Panc1 (cell line): Measurements from ENCODE around the gene TCP10L. TPM values are rescaled to one million over a fixed set of nuclear protein-coding genes. Genes with fewer than 3 reads are reported as not detected.

ENCODE experiments used
- ATAC-seq: fragments of 200-7000 bp; cut with Tn5 transposase; 2 replicates; pipeline ENCODE4 v1.9.1; 2020; ENCODE audit warnings: mild to moderate bottlenecking, moderate library complexity
- BruUV-seq: library from RNA; stranded (reverse); fragments of 400-500 nt; replicated peaks from 2 replicates; lab custom pipeline; 2021; lab: Mats Ljungman, UMichigan
- CTCF ChIA-PET: fragments of 300-600 bp; sonication (Branson Sonifier 250); formaldehyde crosslinking; loops from one replicate; lab custom pipeline; 2022; ENCODE audit warnings: antibody characterized with exemption; lab: Charles Lee
- POLR2A ChIA-PET: fragments of 300-600 bp; sonication (Branson Sonifier 250); formaldehyde crosslinking; loops from one replicate; lab custom pipeline; 2022; ENCODE audit warnings: antibody characterized with exemption; lab: Charles Lee
- DNase-seq: peaks from one replicate; pipeline ENCODE4 v3.0.0-alpha.2; 2010; ENCODE audit warnings: low read depth, low spot score
- H3K27ac ChIP-seq: 2 replicates; pipeline ENCODE4 v1.5.1; 2011; ENCODE audit warnings: mild to moderate bottlenecking, low read length, inconsistent platforms
- H3K27me3 ChIP-seq: fragments of 200-500 bp; sonication (Bioruptor generic); 2 replicates; pipeline ENCODE4 v1.6.0; 2014; ENCODE audit warnings: low read length, inconsistent platforms; ENCODE audit not compliant: control insufficient read depth, insufficient read depth
- H3K36me3 ChIP-seq: fragments of 200-500 bp; sonication (Bioruptor generic); 2 replicates; pipeline ENCODE4 v1.5.1; 2014; ENCODE audit warnings: inconsistent platforms, mild to moderate bottlenecking, low read length, moderate library complexity; ENCODE audit not compliant: control insufficient read depth, insufficient read depth
- H3K4me1 ChIP-seq: 2 replicates; pipeline ENCODE4 v1.5.1; 2011; ENCODE audit warnings: inconsistent platforms, mild to moderate bottlenecking, low read length, moderate library complexity; ENCODE audit not compliant: control insufficient read depth, insufficient read depth
- H3K4me3 ChIP-seq, 2 experiments: 2 replicates each; pipeline ENCODE4 v1.5.1; 2011 to 2012; ENCODE audit warnings: low read depth in 2 of 2, low read length in 2 of 2, mild to moderate bottlenecking in 2 of 2, inconsistent platforms in 1 of 2, moderate library complexity in 1 of 2
- H3K9me3 ChIP-seq: fragments of 200-500 bp; sonication (Bioruptor generic); 2 replicates; pipeline ENCODE4 v1.5.1; 2014; ENCODE audit warnings: low read depth, mild to moderate bottlenecking, inconsistent platforms, low read length, moderate library complexity; ENCODE audit not compliant: control insufficient read depth, insufficient read depth
- POLR2AphosphoS5 ChIP-seq: IDR thresholded peaks from 2 replicates; pipeline ENCODE4 v1.6.1; 2012; ENCODE audit warnings: mild to moderate bottlenecking, low read depth, low read length, moderate library complexity
- REST ChIP-seq, 2 experiments: IDR thresholded peaks; 2 replicates each; pipeline ENCODE4 v1.6.1; 2011 to 2012; ENCODE audit warnings: low read depth in 2 of 2, control low read depth in 1 of 2, low read length in 1 of 2, mild to moderate bottlenecking in 1 of 2, moderate library complexity in 1 of 2; ENCODE audit not compliant: insufficient read depth in 1 of 2
- SIN3A ChIP-seq: IDR thresholded peaks from 2 replicates; pipeline ENCODE4 v1.6.1; 2012; ENCODE audit warnings: low read depth, mild to moderate bottlenecking, low read length, moderate library complexity, borderline replicate concordance; ENCODE audit not compliant: insufficient read depth
- TCF7L2 ChIP-seq: IDR thresholded peaks from 2 replicates; pipeline ENCODE4 v1.6.1; 2011; ENCODE audit warnings: mild to moderate bottlenecking, low read depth, low read length, inconsistent platforms
- in situ Hi-C: cut with HindIII; loops from 2 replicates; pipeline ENCODE4 v1.10.0; 2016; ENCODE audit warnings: low sequenced_read_pairs, low pct_unique_long_range_greater_than_20kb
- intact Hi-C: fragments of 100-400 bp; cut with micrococcal nuclease; formaldehyde crosslinking; loops from one replicate; pipeline ENCODE4 v1.10.0; 2022; ENCODE audit not compliant: unreplicated experiment
- total RNA-seq: library from RNA; stranded (reverse); gene quantifications from one replicate; pipeline ENCODE4 v1.2.1, GENCODE V29; 2021; ENCODE audit not compliant: unreplicated experiment
- TF ChIP-seq, protein P1 (sequence below): fragments of 450-650 bp; IDR thresholded peaks from 2 replicates; pipeline ENCODE4 v1.5.1; 2017; ENCODE audit warnings: mild to moderate bottlenecking

Gene TCP10L
- total RNA-seq, 1 experiment from 2014 or later, result 0.57 TPM

DNA sequence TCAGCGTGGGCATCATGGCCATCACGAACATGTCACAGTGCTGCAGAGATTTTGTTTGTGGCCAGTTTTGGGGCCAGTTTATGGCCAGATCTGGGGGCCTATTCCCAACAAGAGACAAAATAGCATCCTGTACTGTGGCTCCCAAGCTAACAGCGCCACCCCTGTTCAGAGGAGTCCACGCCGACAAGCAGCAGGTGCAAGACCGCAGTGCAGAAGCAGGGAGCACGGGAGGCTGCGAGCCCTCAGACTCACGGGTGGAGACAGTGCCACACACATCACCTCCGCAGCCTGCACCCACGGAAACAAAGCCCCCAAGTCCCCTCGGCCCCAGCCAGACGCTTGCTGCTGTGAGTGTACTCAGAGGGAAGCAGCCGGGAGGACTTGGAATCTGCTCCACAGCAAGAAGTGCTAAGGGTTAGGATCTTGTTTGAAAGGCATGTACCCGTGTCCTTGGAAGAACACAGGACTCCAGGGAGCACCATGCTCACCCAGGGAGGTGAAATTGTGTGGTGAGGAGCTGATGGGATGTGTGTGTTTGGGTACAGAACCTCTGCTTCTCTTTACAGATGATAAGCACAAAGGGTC is 7.1 kb downstream of the TCP10L start:
- no peak for DNase-seq
- Histone ChIP-seq H3K27me3 (peaks cover 2% of the 10 kb centered on the region; the same call in 1 of the 2 replicates), H3K4me1 (no peaks in the 10 kb centered on the region), H3K4me3 (no peak overlapping the region), H3K9me3 (no peaks in the 10 kb centered on the region), H3K27ac (no peak overlapping the region), H3K36me3 (no peaks in the 10 kb centered on the region)
- ATAC-seq, result peak; percentile 81
- no TSS peak for BruUV-seq
- in situ Hi-C loops (no loop called here), intact Hi-C loops (no loop called here)
- ChIA-PET POLR2A (no interaction called here), CTCF (interaction anchor here (0.5 kb wide), 1 partner anchor 176 kb away, joined by 3 read pairs; no protein-coding TSS in a partner anchor)
- TF ChIP-seq, protein P1, sequence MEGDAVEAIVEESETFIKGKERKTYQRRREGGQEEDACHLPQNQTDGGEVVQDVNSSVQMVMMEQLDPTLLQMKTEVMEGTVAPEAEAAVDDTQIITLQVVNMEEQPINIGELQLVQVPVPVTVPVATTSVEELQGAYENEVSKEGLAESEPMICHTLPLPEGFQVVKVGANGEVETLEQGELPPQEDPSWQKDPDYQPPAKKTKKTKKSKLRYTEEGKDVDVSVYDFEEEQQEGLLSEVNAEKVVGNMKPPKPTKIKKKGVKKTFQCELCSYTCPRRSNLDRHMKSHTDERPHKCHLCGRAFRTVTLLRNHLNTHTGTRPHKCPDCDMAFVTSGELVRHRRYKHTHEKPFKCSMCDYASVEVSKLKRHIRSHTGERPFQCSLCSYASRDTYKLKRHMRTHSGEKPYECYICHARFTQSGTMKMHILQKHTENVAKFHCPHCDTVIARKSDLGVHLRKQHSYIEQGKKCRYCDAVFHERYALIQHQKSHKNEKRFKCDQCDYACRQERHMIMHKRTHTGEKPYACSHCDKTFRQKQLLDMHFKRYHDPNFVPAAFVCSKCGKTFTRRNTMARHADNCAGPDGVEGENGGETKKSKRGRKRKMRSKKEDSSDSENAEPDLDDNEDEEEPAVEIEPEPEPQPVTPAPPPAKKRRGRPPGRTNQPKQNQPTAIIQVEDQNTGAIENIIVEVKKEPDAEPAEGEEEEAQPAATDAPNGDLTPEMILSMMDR, result peak; percentile 78
- no peak for TF ChIP-seq REST (IDR thresholded peaks at IDR 0.05; ENCODE audit: insufficient read depth in 1 of 2, low read depth in 2 of 2, low read length in 1 of 2)

DNA sequence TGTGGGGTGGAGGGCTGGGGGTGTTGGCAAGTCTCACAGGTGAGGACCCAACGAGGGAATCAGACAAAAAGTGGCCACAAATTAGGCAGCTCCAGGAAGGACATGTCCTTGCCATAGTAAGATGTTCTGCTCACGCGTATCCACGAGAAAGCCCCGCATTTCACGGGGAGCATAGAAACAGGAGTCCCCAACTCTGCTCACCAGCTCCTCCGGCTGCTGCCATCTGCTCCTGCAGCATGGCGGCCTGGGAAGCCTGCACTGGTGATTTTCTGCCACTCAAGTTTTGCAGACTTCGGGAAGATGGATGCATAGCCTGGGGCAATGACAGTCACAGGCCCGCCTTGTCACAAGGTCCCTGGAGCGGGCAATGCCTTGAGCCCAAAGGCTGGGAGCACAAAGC is 9.3 kb downstream of the TCP10L start:
- Histone ChIP-seq H3K27me3 (peaks cover 2% of the 10 kb centered on the region; the same call in 1 of the 2 replicates), H3K4me3 (no peak overlapping the region), H3K27ac (no peak overlapping the region), H3K36me3 (no peaks in the 10 kb centered on the region), H3K9me3 (no peaks in the 10 kb centered on the region), H3K4me1 (no peaks in the 10 kb centered on the region)
- BruUV-seq, result no TSS peak
- DNase-seq (no peak), ATAC-seq (no peak)
- CTCF ChIA-PET, result no interaction called here
- POLR2A ChIA-PET, result no interaction called here
- in situ Hi-C loops, result no loop called here
- TF ChIP-seq REST (IDR thresholded peaks at IDR 0.05; ENCODE audit: insufficient read depth in 1 of 2, low read depth in 2 of 2, low read length in 1 of 2) (no peak), POLR2AphosphoS5 (no peak), SIN3A (no peak), TCF7L2 (no peak)
- TF ChIP-seq, protein P1, result no peak
- intact Hi-C loops, result no loop called here
